Measurements from ENCODE around the gene NEURL2. TPM values are rescaled to one million over a fixed set of nuclear protein-coding genes. Genes with fewer than 3 reads are reported as not detected.

The NEURL2 gene
- total and polyA plus RNA-seq, 4 donors, result 1.5 to 8.3 (median 4.9) TPM

GRCh38 chr20:45845452-45845851 lies 45.6 kb downstream of the NEURL2 start:
- no peak overlapping the region for H3K27ac ChIP-seq (ENCODE audit: low read depth in 1 of 2, low read length in 1 of 2)
- no peak overlapping the region for H3K9ac ChIP-seq (ENCODE audit: insufficient read depth in 1 of 2, low read length in 2 of 2)
- DNase-seq (no peak), ATAC-seq (ENCODE audit: insufficient read depth, low FRiP score) (no peak)
- H3K4me1 ChIP-seq (ENCODE audit: control insufficient read depth in 5 of 5, insufficient read depth in 5 of 5, low read length in 5 of 5), result peaks cover 0 to 5% (median 2%) of the 10 kb centered on the region in 5 donors
- peaks cover 23 to 43% (median 32%) of the 10 kb centered on the region in 4 donors for H3K36me3 ChIP-seq (ENCODE audit: control insufficient read depth in 4 of 4, insufficient read depth in 4 of 4, low read length in 4 of 4)
- no peak for TF ChIP-seq CTCF (IDR thresholded peaks at IDR 0.05; ENCODE audit: control extremely low read depth, extremely low read depth)
- H3K27me3 ChIP-seq (ENCODE audit: control insufficient read depth in 3 of 3, insufficient read depth in 3 of 3, low read length in 2 of 3), result no peaks in the 10 kb centered on the region
- no peak overlapping the region for H3K4me3 ChIP-seq
- H3K9me3 ChIP-seq (ENCODE audit: control insufficient read depth in 4 of 4, insufficient read depth in 3 of 4, low read length in 3 of 4), result peaks cover 0 to 4% (median 0%) of the 10 kb centered on the region in 4 donors

- no peak overlapping the region for H3K27ac ChIP-seq (ENCODE audit: low read depth in 1 of 2, low read length in 1 of 2)
- H3K9me3 ChIP-seq (ENCODE audit: control insufficient read depth in 4 of 4, insufficient read depth in 3 of 4, low read length in 3 of 4), result peaks cover 0 to 2% (median 0%) of the 10 kb centered on the region in 4 donors
- H3K9ac ChIP-seq (ENCODE audit: insufficient read depth in 1 of 2, low read length in 2 of 2), result no peak overlapping the region
- H3K4me3 ChIP-seq, result no peak overlapping the region
- H3K27me3 ChIP-seq (ENCODE audit: control insufficient read depth in 3 of 3, insufficient read depth in 3 of 3, low read length in 2 of 3), result no peaks in the 10 kb centered on the region
- no peak for ATAC-seq (ENCODE audit: insufficient read depth, low FRiP score)
- no peak for TF ChIP-seq CTCF (IDR thresholded peaks at IDR 0.05; ENCODE audit: control extremely low read depth, extremely low read depth)
- 94 to 96% methylated on average over 14 of the region's 14 CpGs for WGBS, 2 donors
- no peak for DNase-seq
- peaks cover 0 to 5% (median 0%) of the 10 kb centered on the region in 5 donors for H3K4me1 ChIP-seq (ENCODE audit: control insufficient read depth in 5 of 5, insufficient read depth in 5 of 5, low read length in 5 of 5)
- H3K36me3 ChIP-seq (ENCODE audit: control insufficient read depth in 4 of 4, insufficient read depth in 4 of 4, low read length in 4 of 4), result peaks cover 26 to 50% (median 34%) of the 10 kb centered on the region in 4 donors
Observed at GRCh38 chr20:45843506-45843905, 47.5 kb downstream of the NEURL2 start.

- Histone ChIP-seq H3K36me3 (ENCODE audit: control insufficient read depth in 4 of 4, insufficient read depth in 4 of 4, low read length in 4 of 4) (peaks cover 21 to 47% (median 33%) of the 10 kb centered on the region in 4 donors), H3K9ac (ENCODE audit: insufficient read depth in 1 of 2, low read length in 2 of 2) (no peak overlapping the region), H3K27ac (ENCODE audit: low read depth in 1 of 2, low read length in 1 of 2) (peak overlapping the region in 1 of 2 donors; percentile 1), H3K27me3 (ENCODE audit: control insufficient read depth in 3 of 3, insufficient read depth in 3 of 3, low read length in 2 of 3) (no peaks in the 10 kb centered on the region), H3K9me3 (ENCODE audit: control insufficient read depth in 4 of 4, insufficient read depth in 3 of 4, low read length in 3 of 4) (no peaks in the 10 kb centered on the region), H3K4me3 (no peak overlapping the region), H3K4me1 (ENCODE audit: control insufficient read depth in 5 of 5, insufficient read depth in 5 of 5, low read length in 5 of 5) (peaks cover 0 to 5% (median 0%) of the 10 kb centered on the region in 5 donors)
- no peak for TF ChIP-seq CTCF (IDR thresholded peaks at IDR 0.05; ENCODE audit: control extremely low read depth, extremely low read depth)
- peak in 1 of 3 donors; percentile 48 for DNase-seq
- no peak for ATAC-seq (ENCODE audit: insufficient read depth, low FRiP score)
- WGBS, 2 donors, result 22 to 36% methylated on average over 5 of the region's 5 CpGs
Observed at GRCh38 chr20:45842169-45842812, 48.7 kb downstream of the NEURL2 start.

Measured in lung (tissue), 12 donors.